ENCODE data around the gene RPS21. TPM values are rescaled to one million over a fixed set of nuclear protein-coding genes. Genes with fewer than 3 reads are reported as not detected.

RPS21 gene
- polyA plus RNA-seq, 1 of the 3 experiments (the other 2 are of a cell fraction) = 16,625 TPM

DNA sequence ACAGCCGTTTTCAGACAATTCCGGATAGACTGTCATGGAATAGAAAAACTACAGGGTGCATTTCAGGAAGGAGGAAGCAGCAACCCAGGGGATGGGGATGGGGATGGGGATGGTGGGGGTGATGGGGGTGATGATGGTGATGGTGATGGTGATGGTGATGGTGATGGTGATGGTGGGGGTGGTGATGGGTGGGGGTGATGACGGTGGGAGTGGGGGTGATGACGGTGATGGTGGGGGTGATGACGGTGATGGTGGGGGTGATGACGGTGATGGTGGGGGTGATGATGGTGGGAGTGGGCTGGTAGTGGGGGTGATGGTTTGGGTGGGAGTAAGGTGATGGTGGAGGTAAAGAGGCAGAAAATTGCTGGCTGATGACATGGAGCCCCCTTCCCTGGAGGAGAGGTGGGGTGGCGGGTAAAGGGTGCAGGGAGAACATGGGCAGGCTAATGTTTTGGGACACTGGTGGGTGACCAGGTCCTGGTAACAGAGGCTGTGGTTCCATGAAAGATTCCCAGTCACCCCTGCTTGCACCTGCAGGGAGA lies 37.3 kb upstream of the RPS21 start:
- Histone ChIP-seq H3K9ac (no peak overlapping the region), H3K79me2 (ENCODE audit: insufficient read depth) (peaks cover 2% of the 10 kb centered on the region; the same call in 1 of the 2 replicates), H3K27me3 (ENCODE audit: insufficient read depth) (no peaks in the 10 kb centered on the region), H3K4me3 (ENCODE audit: low read depth in 2 of 2, low read length in 1 of 2) (no peak overlapping the region), H3K9me2 (no peaks in the 10 kb centered on the region), H3K27ac (ENCODE audit: low read depth in 2 of 2, low read length in 1 of 2) (no peak overlapping the region), H3K4me1 (ENCODE audit: control insufficient read depth in 1 of 2, insufficient read depth in 2 of 2, low read depth in 1 of 2, low read length in 1 of 2) (peaks cover 0 to 26% of the 10 kb centered on the region in 2 experiments; a peak in 2 of 4 replicates), H4K20me1 (ENCODE audit: insufficient read depth) (no peaks in the 10 kb centered on the region), H3F3A (replicated peaks; ENCODE audit: insufficient read depth) (no peaks in the 10 kb centered on the region), H3K4me2 (no peak overlapping the region), H3K9me3 (no peaks in the 10 kb centered on the region), H3K36me3 (replicated peaks in 1 of 2; ENCODE audit: control insufficient read depth in 1 of 2, insufficient read depth in 2 of 2, low read length in 1 of 2) (peaks cover 11 to 35% of the 10 kb centered on the region in 2 experiments), H2AFZ (ENCODE audit: low read depth) (no peak overlapping the region)
- CTCF ChIA-PET = interaction anchor here (1.0 to 1.4 kb wide), 2 partner anchors 18 to 33 kb away, joined by 3 to 7 read pairs; no protein-coding TSS in a partner anchor
- 70% methylated on average over 7 of the region's 7 CpGs for WGBS (ENCODE audit: low lambda C conversion rate)
- POLR2A ChIA-PET = no interaction called here
- no peak for DNase-seq
- TF ChIP-seq SIN3A (IDR thresholded peaks at IDR 0.05; ENCODE audit: borderline replicate concordance, low read depth, low read length) (no peak), EZH2phosphoT487 (IDR thresholded peaks at IDR 0.05; ENCODE audit: borderline replicate concordance, low read depth) (no peak)
- TF ChIP-seq, protein P1, sequence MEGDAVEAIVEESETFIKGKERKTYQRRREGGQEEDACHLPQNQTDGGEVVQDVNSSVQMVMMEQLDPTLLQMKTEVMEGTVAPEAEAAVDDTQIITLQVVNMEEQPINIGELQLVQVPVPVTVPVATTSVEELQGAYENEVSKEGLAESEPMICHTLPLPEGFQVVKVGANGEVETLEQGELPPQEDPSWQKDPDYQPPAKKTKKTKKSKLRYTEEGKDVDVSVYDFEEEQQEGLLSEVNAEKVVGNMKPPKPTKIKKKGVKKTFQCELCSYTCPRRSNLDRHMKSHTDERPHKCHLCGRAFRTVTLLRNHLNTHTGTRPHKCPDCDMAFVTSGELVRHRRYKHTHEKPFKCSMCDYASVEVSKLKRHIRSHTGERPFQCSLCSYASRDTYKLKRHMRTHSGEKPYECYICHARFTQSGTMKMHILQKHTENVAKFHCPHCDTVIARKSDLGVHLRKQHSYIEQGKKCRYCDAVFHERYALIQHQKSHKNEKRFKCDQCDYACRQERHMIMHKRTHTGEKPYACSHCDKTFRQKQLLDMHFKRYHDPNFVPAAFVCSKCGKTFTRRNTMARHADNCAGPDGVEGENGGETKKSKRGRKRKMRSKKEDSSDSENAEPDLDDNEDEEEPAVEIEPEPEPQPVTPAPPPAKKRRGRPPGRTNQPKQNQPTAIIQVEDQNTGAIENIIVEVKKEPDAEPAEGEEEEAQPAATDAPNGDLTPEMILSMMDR (IDR thresholded peaks at IDR 0.05) = no peak

DNA sequence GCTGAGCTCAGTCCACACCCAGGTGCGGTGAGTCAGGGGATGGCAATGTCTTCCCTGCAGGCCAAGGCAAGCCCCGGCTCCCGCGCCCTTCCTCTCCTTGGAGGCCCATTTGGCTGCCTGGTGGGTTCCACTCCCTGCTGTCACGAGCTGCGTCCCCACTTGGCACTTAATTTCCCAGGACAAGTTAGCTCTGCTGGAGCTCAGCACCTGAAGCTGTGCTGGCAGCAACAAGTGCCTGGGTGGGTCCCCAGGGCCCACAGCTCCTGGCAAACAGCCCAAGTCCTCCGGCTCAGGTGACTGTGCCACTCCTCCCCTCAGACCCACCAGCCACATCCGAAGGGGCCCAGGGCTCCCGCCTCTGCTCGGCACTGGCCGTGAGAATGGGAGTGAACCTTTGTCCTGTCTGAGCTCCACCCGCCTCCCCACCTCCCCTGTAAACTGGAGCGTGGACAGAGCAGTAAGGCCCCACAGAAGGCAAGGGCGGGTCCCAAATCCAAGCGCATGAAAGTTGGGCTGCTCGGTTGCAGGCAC lies 36.7 kb upstream of the RPS21 start:
- no peak overlapping the region for H3K9ac ChIP-seq
- POLR2A ChIA-PET = no interaction called here

More for the DNA sequence above, 36.7 kb upstream of the RPS21 start:
- Histone ChIP-seq H3K4me2 (no peak overlapping the region), H4K20me1 (ENCODE audit: insufficient read depth) (no peaks in the 10 kb centered on the region), H3F3A (replicated peaks; ENCODE audit: insufficient read depth) (no peaks in the 10 kb centered on the region), H3K4me1 (ENCODE audit: control insufficient read depth in 1 of 2, insufficient read depth in 2 of 2, low read depth in 1 of 2, low read length in 1 of 2) (peaks cover 3 to 31% of the 10 kb centered on the region in 2 experiments; a peak in 3 of 4 replicates), H2AFZ (ENCODE audit: low read depth) (no peak overlapping the region), H3K9me3 (no peaks in the 10 kb centered on the region), H3K36me3 (replicated peaks in 1 of 2; ENCODE audit: control insufficient read depth in 1 of 2, insufficient read depth in 2 of 2, low read length in 1 of 2) (peaks cover 11 to 33% of the 10 kb centered on the region in 2 experiments), H3K4me3 (ENCODE audit: low read depth in 2 of 2, low read length in 1 of 2) (no peak overlapping the region), H3K9me2 (no peaks in the 10 kb centered on the region), H3K27me3 (ENCODE audit: insufficient read depth) (no peaks in the 10 kb centered on the region), H3K79me2 (ENCODE audit: insufficient read depth) (peaks cover 5% of the 10 kb centered on the region; the same call in 1 of the 2 replicates), H3K27ac (ENCODE audit: low read depth in 2 of 2, low read length in 1 of 2) (no peak overlapping the region; a peak in 1 of 4 replicates)
- 88% methylated on average over 3 of the region's 16 CpGs for WGBS (ENCODE audit: low lambda C conversion rate)
- DNase-seq = no peak
- CTCF ChIA-PET = interaction anchor here (1.4 kb wide), 1 partner anchor 32 kb away, joined by 7 read pairs; no protein-coding TSS in a partner anchor
- TF ChIP-seq, protein P2, sequence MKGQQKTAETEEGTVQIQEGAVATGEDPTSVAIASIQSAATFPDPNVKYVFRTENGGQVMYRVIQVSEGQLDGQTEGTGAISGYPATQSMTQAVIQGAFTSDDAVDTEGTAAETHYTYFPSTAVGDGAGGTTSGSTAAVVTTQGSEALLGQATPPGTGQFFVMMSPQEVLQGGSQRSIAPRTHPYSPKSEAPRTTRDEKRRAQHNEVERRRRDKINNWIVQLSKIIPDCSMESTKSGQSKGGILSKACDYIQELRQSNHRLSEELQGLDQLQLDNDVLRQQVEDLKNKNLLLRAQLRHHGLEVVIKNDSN (IDR thresholded peaks at IDR 0.05; ENCODE audit: borderline replicate concordance, low read depth) = no peak
- TF ChIP-seq RXRA (IDR thresholded peaks at IDR 0.05; ENCODE audit: borderline replicate concordance, low read depth) (no peak), TEAD4 (IDR thresholded peaks at IDR 0.05; ENCODE audit: borderline replicate concordance, insufficient read depth) (no peak), ELF1 (IDR thresholded peaks at IDR 0.05) (no peak), NFIC (IDR thresholded peaks at IDR 0.05; ENCODE audit: borderline replicate concordance) (no peak), EZH2phosphoT487 (IDR thresholded peaks at IDR 0.05; ENCODE audit: borderline replicate concordance, low read depth) (no peak), RCOR1 (IDR thresholded peaks at IDR 0.05; ENCODE audit: low read length) (no peak), GATA2 (CRISPR knock-in tag; IDR thresholded peaks at IDR 0.05) (no peak), JUND (IDR thresholded peaks at IDR 0.05) (no peak)
- TF ChIP-seq, protein P3, sequence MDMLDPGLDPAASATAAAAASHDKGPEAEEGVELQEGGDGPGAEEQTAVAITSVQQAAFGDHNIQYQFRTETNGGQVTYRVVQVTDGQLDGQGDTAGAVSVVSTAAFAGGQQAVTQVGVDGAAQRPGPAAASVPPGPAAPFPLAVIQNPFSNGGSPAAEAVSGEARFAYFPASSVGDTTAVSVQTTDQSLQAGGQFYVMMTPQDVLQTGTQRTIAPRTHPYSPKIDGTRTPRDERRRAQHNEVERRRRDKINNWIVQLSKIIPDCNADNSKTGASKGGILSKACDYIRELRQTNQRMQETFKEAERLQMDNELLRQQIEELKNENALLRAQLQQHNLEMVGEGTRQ (IDR thresholded peaks at IDR 0.05; ENCODE audit: borderline replicate concordance, low read depth, low read length) = no peak
